ENCODE data around the gene PSMA5.
A peak's percentile ranks its signal among the peaks of the same experiment; 100 is the strongest.
"Not testable (repeated sequence)": the region's sequence is repeated elsewhere in the genome, so short reads cannot be mapped to it uniquely, and the experiment has no call there.

The PSMA5 gene

DNA sequence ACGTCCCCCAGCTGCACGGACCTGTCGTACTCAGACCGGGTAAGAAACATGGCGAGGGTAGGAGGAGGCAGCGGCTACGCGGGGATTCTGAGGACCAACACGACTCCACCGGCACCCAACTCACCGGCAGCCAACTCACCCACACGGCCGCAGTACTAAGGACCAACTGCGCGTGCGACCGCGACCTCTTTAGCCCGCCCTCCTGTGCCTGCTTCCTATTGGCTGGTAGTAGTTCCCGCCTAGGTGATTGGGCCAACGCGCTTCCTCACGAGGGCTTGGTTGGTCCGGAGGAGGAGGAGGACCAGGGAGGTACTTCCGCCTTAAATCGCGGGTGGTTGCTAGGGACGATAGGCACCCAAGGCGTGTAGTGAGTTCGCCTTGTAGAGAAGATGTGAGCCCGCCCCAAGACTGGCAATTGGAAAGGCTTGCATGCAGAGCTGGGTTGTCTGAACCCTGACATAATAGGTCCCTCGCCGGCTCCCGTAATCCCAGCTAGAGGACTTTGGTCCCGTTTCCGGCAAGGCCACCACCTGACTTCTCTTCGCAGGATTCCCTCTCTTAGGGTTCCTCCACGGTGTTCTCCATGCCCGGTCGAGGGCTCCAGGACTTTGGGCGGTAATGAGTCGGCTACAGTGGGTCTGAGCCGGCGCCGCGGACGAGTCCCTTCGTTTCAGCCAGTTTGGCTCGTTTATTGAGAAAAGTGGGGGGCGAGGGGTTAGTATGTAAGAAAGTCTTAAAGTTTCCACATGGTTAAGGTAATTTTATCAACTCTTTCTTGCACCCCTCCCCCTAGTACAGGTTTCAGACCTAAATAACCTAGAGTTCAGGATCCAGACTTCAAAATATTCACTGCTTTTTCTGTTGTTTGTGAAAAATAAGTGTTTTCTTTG lies at the start of gene PSMA5:
Gene PSMA5 (minus strand): TSS at position 168 of the 890 bp plus-strand sequence. CDS start 118 bp downstream, at position 50.
- peak; percentile 60 for DNase-seq

DNA sequence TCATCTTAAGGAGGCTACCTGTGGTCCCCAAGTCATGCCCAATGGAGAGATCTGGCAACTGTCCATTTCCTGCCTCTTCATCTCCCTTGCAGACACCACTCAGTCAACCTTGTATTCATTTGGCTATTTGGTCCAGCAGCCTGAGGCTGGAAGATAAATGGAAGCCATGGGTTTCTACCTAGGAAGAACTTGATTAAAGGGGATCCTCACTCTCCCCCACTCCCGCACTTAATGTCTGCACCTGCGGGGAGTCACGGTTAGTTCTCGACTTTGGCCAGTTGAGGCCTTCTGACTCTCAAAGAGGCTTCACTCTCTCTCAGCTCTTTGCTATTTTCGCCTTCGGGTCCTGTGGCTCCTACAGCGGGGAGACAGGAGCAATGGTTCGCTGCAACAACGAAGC lies 49.0 kb upstream of the PSMA5 start:
- DNase-seq = no peak

DNA sequence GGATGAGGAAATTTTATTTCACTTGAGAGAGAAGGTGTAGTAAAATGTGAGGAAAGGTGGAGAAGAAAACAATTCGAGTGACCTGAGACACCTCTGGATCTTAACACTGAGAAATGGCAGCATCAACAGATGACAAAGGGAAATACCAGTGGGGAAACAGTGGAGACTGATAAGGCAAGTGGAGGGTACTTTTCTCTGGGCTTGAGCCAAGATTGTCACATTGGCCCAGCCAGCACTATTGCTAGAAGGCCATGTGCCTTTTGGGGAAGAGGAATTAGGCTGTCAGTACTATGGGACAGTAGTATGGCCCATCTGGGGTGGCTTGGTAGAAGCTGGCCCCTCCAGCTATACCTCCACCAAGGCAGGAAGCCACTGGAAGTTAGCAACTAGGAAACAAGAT lies 48.4 kb upstream of the PSMA5 start:
- DNase-seq = no peak

GRCh38 chr1:109473284-109474057 lies 47.2 kb upstream of the PSMA5 start:
- not testable (repeated sequence) for DNase-seq

DNA sequence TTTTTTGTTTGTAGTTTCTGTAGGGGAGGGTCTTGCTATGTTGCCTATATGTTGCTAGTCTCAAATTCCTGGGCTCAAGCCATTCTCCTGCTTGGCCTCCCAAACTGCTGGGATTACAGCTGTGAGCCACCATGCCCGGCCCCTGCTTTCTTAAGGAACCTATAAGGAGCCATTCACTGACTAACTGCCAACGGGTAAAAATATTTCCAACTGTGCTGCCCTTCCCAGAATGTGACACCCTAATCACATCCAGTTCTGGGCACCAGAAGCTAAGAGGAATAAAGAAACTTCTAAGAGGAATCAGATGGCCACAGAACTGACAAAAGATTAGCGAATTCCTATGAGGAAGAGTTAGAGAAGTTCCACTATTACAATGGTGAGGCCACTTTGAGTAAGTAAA lies 46.5 kb upstream of the PSMA5 start:
- no peak for DNase-seq

DNA sequence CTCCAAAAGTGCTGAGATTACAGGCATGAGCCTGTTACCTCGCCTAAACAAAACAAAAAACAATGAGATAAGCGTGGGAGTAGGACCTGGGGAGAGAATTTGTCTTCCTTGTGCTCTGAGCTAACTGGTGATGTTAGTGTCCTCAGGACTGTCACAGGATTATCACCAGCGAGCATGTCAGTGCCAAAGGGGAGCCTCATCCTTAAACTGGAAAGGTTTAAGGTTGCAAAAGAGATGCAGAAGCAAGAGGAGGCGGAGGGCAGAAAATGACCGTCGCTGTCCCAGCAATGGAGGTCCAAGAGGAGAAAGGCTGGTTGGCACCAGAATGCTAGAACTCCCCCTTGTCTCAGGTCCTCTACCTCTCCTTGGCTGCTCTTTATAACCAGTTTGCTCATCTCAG lies 44.0 kb upstream of the PSMA5 start:
- DNase-seq = no peak

- no peak for DNase-seq
Measured at GRCh38 chr1:109468903-109469302, 42.7 kb upstream of the PSMA5 start.

DNA sequence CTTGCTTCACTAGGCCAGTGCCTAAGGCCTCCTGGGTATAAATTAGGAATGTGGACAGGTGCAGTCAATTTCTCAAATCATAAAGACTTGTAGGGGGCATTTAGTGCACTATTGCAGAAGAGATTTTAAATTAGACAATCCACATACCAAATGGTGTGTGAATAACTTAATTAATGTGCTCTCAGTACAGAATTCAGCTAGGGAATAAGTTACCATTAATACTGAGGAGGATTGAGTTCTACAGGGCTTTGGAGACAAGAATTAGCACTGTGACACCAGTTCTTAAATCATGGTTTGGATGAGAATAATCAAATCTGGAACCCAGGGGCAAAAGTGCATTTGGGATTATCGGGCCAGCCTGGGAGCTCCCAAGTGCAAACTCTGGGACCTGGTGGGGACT lies 41.8 kb upstream of the PSMA5 start:
- DNase-seq = no peak

GRCh38 chr1:109467301-109467777 lies 41.1 kb upstream of the PSMA5 start:
- DNase-seq = no peak

DNA sequence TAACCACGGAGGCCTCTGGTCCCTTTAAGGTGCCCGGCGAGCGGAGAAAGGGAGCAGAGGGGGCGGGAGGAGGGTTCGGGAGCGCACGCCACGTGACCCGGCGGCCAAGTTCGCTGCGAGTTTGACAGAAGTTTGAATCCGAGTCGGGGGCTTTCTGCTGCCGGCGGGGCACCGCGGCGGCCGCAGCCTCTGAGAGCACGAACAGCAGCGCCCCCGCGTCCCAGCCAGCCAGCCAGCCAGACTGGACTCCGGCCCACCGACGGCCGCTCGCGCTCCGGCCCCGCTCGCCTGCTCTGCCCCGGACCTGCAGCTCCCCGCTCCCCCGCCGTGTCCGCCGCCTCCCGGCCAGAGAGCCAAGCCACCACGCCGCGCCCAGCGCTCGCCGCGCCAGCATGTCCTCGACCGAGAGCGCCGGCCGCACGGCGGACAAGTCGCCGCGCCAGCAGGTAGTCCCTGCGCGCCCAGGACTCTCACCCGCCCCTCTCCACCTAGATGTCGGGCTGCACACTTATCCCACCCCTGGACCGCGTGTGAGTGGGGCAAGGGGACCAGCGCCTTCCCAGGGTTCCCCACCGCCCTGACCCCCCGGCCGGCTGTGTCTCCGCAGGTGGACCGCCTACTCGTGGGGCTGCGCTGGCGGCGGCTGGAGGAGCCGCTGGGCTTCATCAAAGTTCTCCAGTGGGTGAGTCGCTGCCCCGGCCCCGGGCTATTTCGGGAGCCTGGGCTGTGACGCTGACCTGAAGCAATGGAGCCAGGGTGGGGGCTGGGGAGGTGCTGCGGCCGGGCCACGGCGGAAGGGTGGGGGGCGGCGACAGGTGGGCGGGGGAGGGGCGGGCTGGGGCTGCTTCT lies 40.4 kb upstream of the PSMA5 start, which contains the start of gene SYPL2:
Gene SYPL2 (plus strand): TSS at position 95 of the 849 bp plus-strand sequence. CDS start 298 bp downstream, at position 393.
- DNase-seq = no peak

GRCh38 chr1:109466125-109466451 lies 39.8 kb upstream of the PSMA5 start:
- no peak for DNase-seq

- DNase-seq = no peak
Measured at GRCh38 chr1:109457819-109458218, 31.6 kb upstream of the PSMA5 start.

GRCh38 chr1:109454497-109455133 lies 28.4 kb upstream of the PSMA5 start:
- no peak for DNase-seq

GRCh38 chr1:109447524-109447923 lies 21.3 kb upstream of the PSMA5 start:
- DNase-seq = no peak

DNA sequence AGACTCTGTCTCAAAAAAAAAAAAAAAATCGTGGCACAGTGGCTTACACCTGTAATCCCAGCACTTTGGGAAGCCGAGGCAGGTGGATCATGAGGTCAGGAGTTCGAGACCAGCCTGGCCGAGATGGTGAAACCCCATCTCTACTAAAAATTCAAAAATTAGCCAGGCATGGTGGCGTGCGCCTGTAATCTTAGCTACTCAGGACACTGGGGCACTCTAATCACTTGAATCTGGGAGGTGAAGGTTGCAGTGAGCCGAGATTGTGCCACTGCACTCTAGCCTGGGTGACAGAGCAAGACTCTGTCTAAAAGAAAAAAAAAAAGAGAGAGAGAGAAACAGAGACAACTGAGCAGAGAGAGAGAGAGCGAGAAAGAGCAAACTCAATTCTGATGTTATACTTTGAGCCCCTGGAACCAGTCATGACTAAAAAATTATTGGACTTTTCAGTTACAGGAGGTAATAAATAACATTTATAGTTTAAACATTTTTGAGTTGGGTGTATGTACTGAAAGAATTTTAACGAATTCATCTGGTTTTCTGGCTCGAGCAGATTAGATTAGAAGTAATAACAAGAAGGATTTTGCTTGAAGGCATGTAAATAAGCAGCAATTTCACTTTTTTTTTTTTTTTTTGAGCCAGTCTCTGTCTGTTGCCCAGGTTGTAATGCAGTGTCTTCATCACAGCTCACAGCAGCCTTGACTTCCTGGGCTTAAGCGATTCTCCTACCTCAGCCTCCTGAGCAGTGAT lies 19.9 kb upstream of the PSMA5 start:
- not testable (repeated sequence) for DNase-seq

GRCh38 chr1:109444346-109444745 lies 18.1 kb upstream of the PSMA5 start:
- DNase-seq = no peak

GRCh38 chr1:109443476-109443875 lies 17.2 kb upstream of the PSMA5 start:
- no peak for DNase-seq

DNA sequence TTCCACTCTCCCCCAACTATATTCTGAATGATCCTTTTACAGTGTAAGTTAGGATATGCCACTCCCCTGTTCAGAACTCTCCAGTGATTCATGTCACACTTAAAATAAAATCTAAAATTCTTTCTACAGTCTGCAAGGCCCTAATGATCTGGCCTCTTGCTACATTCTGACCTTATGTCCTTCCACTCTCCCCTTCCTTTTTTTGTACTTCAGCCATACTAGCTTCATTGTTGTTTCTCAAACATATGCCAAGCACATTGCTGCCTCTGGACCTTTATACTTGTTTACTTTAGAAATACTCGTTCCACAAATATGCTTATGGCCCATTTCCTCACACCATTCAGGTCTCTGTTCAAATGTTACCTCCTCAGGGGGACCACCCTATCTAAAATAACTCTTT lies 14.8 kb upstream of the PSMA5 start:
- DNase-seq = no peak

- DNase-seq = peak; percentile 5
Measured at GRCh38 chr1:109438798-109439297, 12.6 kb upstream of the PSMA5 start.

- no peak for DNase-seq
Measured at GRCh38 chr1:109434484-109434883, 8.2 kb upstream of the PSMA5 start.

GRCh38 chr1:109433322-109433721 lies 7.1 kb upstream of the PSMA5 start:
- DNase-seq = no peak

Data from GOT3 (cell line).